HCT116 (cell line): ENCODE measurements around the gene AGPAT2. TPM values are rescaled to one million over a fixed set of nuclear protein-coding genes. Genes with fewer than 3 reads are reported as not detected.

ENCODE experiments used
- ATAC-seq: fragments of 200-7000 bp; cut with Tn5 transposase; 2 replicates; pipeline ENCODE4 v1.9.1; 2020; ENCODE audit warnings: mild to moderate bottlenecking, moderate library complexity
- BruUV-seq: library from RNA; stranded (reverse); fragments of 400-500 nt; replicated peaks from 2 replicates; lab custom pipeline; 2021; lab: Mats Ljungman, UMichigan
- CTCF ChIA-PET: fragments of 300-600 bp; sonication (Branson Sonifier 250); formaldehyde crosslinking; loops from one replicate; lab custom pipeline; 2021; ENCODE audit warnings: antibody characterized with exemption; lab: Charles Lee
- POLR2A ChIA-PET: fragments of 300-600, 350-600 bp; sonication (Branson Sonifier 250); formaldehyde crosslinking; loops from one replicate; lab custom pipeline; 2021; ENCODE audit warnings: antibody characterized with exemption; lab: Charles Lee
- RAD21 ChIA-PET, 2 experiments: fragments of 300-600 bp; sonication (Branson Sonifier 250); formaldehyde crosslinking; loops; one replicate each; lab custom pipeline; 2023; ENCODE audit warnings: low total read pairs in 2 of 2; ENCODE audit not compliant: uncharacterized antibody in 2 of 2, unreplicated experiment in 2 of 2, low non-redundant PET in 1 of 2; lab: Charles Lee
- DNase-seq: peaks from one replicate; pipeline ENCODE4 v3.0.0-alpha.2; 2010; ENCODE audit warnings: low read depth, low spot score
- H2AFZ ChIP-seq: fragments of 200-600 bp; shearing (Covaris generic), sonication (generic); 2 replicates; pipeline ENCODE4 v1.6.1; 2017; ENCODE audit warnings: low read depth, mixed run types, mixed read lengths, antibody characterized with exemption, low read length; ENCODE audit not compliant: poor library complexity, severe bottlenecking
- H3K27ac ChIP-seq: 2 replicates; pipeline ENCODE4 v1.5.1; 2012; ENCODE audit warnings: low read depth, low read length
- H3K27me3 ChIP-seq: fragments of 200-600 bp; sonication (generic); 2 replicates; pipeline ENCODE4 v1.6.1; 2016; ENCODE audit warnings: mixed run types, low read length, mixed read lengths; ENCODE audit not compliant: insufficient read depth
- H3K36me3 ChIP-seq, 2 experiments: fragments of 200-500 bp in 1 of 2; fragments of 200-600 bp in 1 of 2; sonication (Bioruptor generic) in 1 of 2; sonication (generic) in 1 of 2; 2 replicates each; pipeline versions ENCODE4 v1.5.1 to v1.6.1; 2014 to 2016; ENCODE audit warnings: low read length in 2 of 2, inconsistent platforms in 1 of 2, mixed read lengths in 1 of 2, mixed run types in 1 of 2; ENCODE audit not compliant: insufficient read depth in 2 of 2, control insufficient read depth in 1 of 2
- H3K4me1 ChIP-seq, 2 experiments: fragments of 200-600 bp in 1 of 2; sonication (generic) in 1 of 2; 2 replicates each; pipeline versions ENCODE4 v1.5.1 to v1.6.1; 2012 to 2017; ENCODE audit warnings: low read length in 2 of 2, inconsistent platforms in 1 of 2, mild to moderate bottlenecking in 1 of 2, mixed read lengths in 1 of 2, mixed run types in 1 of 2, moderate library complexity in 1 of 2; ENCODE audit not compliant: insufficient read depth in 2 of 2, control insufficient read depth in 1 of 2
- H3K4me2 ChIP-seq: fragments of 200-600 bp; sonication (generic); 2 replicates; pipeline ENCODE4 v1.6.1; 2017; ENCODE audit warnings: mixed run types, low read length, mixed read lengths
- H3K4me3 ChIP-seq, 2 experiments: fragments of 200-600 bp in 1 of 2; sonication (generic) in 1 of 2; replicated peaks in 1 of 2; 2 replicates each; pipeline ENCODE4 v1.5.1; 2011 to 2016; ENCODE audit warnings: low read length in 2 of 2, control low read depth in 1 of 2, low read depth in 1 of 2, mild to moderate bottlenecking in 1 of 2, mixed read lengths in 1 of 2, mixed run types in 1 of 2
- H3K79me2 ChIP-seq: fragments of 200-600 bp; sonication (generic); 2 replicates; pipeline ENCODE4 v1.6.1; 2017; ENCODE audit warnings: mild to moderate bottlenecking, mixed run types, low read length, moderate library complexity, mixed read lengths; ENCODE audit not compliant: insufficient read depth
- H3K9ac ChIP-seq: fragments of 200-600 bp; sonication (generic); 2 replicates; pipeline ENCODE4 v1.6.1; 2016; ENCODE audit warnings: low read length, mixed read lengths
- H3K9me2 ChIP-seq: fragments of 200-600 bp; sonication (generic), shearing (Covaris generic); 2 replicates; pipeline ENCODE4 v1.6.1; 2017; ENCODE audit warnings: mixed run types, mild to moderate bottlenecking, moderate library complexity; ENCODE audit not compliant: insufficient read depth
- H3K9me3 ChIP-seq, 2 experiments: fragments of 200-500 bp in 1 of 2; fragments of 200-600 bp in 1 of 2; sonication (Bioruptor generic) in 1 of 2; sonication (generic) in 1 of 2; 2 replicates each; pipeline ENCODE4 v1.6.1; 2014 to 2017; ENCODE audit warnings: low read length in 2 of 2, mixed read lengths in 2 of 2, inconsistent platforms in 1 of 2, low read depth in 1 of 2, mild to moderate bottlenecking in 1 of 2, mixed run types in 1 of 2, moderate library complexity in 1 of 2; ENCODE audit not compliant: control insufficient read depth in 1 of 2, insufficient read depth in 1 of 2
- H4K20me1 ChIP-seq: fragments of 200-600 bp; sonication (generic), shearing (Covaris generic); 2 replicates; pipeline ENCODE4 v1.6.1; 2017; ENCODE audit warnings: mixed run types, mild to moderate bottlenecking, moderate library complexity; ENCODE audit not compliant: insufficient read depth
- CBX3 ChIP-seq: IDR thresholded peaks from 2 replicates; pipeline ENCODE4 v1.6.1; 2012; ENCODE audit warnings: low read depth
- CEBPB ChIP-seq: IDR thresholded peaks from 2 replicates; pipeline ENCODE4 v1.6.1; 2012; ENCODE audit warnings: low read depth
- EGR1 ChIP-seq: IDR thresholded peaks from 2 replicates; pipeline ENCODE4 v1.6.1; 2012; ENCODE audit warnings: low read depth
- ELF1 ChIP-seq: IDR thresholded peaks from 2 replicates; pipeline ENCODE4 v1.6.1; 2012; ENCODE audit warnings: low read depth, borderline replicate concordance
- FOSL1 ChIP-seq: IDR thresholded peaks from 2 replicates; pipeline ENCODE4 v1.6.1; 2012; ENCODE audit warnings: low read depth
- JUND ChIP-seq: IDR thresholded peaks from 2 replicates; pipeline ENCODE4 v1.6.1; 2012
- POLR2A ChIP-seq: IDR thresholded peaks from 2 replicates; pipeline ENCODE4 v1.7.0; 2011; ENCODE audit warnings: borderline replicate concordance; ENCODE audit not compliant: insufficient read depth, insufficient read length; ENCODE audit errors: extremely low read depth
- POLR2AphosphoS5 ChIP-seq: IDR thresholded peaks from 2 replicates; pipeline ENCODE4 v1.6.1; 2011; ENCODE audit warnings: mild to moderate bottlenecking, low read depth, low read length, moderate library complexity
- RAD21 ChIP-seq: IDR thresholded peaks from 2 replicates; pipeline ENCODE4 v1.6.1; 2012; ENCODE audit warnings: low read depth, mild to moderate bottlenecking
- SP1 ChIP-seq: IDR thresholded peaks from 2 replicates; pipeline ENCODE4 v1.6.1; 2012; ENCODE audit warnings: low read depth
- SRF ChIP-seq: IDR thresholded peaks from 2 replicates; pipeline ENCODE4 v1.6.1; 2012; ENCODE audit warnings: low read depth
- TCF7L2 ChIP-seq: IDR thresholded peaks from 2 replicates; pipeline ENCODE4 v1.7.0; 2011; ENCODE audit warnings: borderline replicate concordance, inconsistent platforms; ENCODE audit not compliant: insufficient read depth, insufficient read length; ENCODE audit errors: extremely low read depth
- YY1 ChIP-seq: IDR thresholded peaks from 2 replicates; pipeline ENCODE4 v1.6.1; 2011; ENCODE audit warnings: low read length, low read depth, moderate library complexity, mild to moderate bottlenecking; ENCODE audit not compliant: insufficient replicate concordance; ENCODE audit errors: extremely low read depth
- ZFX ChIP-seq: fragments of 450-650 bp; IDR thresholded peaks from 2 replicates; pipeline ENCODE4 v1.6.1; 2017
- ZNF274 ChIP-seq: fragments of 200-500 bp; sonication (Bioruptor generic); IDR thresholded peaks from 2 replicates; pipeline ENCODE4 v1.6.1; 2014; ENCODE audit warnings: mild to moderate bottlenecking, low read depth, low read length, inconsistent platforms
- intact Hi-C: fragments of 100-400 bp; cut with micrococcal nuclease; formaldehyde crosslinking; loops from 2 replicates; pipeline ENCODE4 v1.10.0; 2022
- total RNA-seq: library from RNA; stranded (reverse); gene quantifications from one replicate; pipeline ENCODE4 v1.2.1, GENCODE V29; 2021; ENCODE audit not compliant: unreplicated experiment
- TF ChIP-seq, protein P1 (sequence below): IDR thresholded peaks from 2 replicates; pipeline ENCODE4 v1.6.1; 2012
- TF ChIP-seq, protein P2 (sequence below): IDR thresholded peaks from 2 replicates; pipeline ENCODE4 v1.6.1; 2012
- TF ChIP-seq, protein P3 (sequence below), 3 experiments: fragments of 200-600 bp in 1 of 3; sonication (generic) in 1 of 3; IDR thresholded peaks in 2 of 3; conservative IDR thresholded peaks in 1 of 3; 2 replicates each; pipeline ENCODE4 v1.5.1; 2012 to 2017; ENCODE audit warnings: low read depth in 2 of 3, low read length in 2 of 3, antibody characterized with exemption in 1 of 3, borderline replicate concordance in 1 of 3, control low read depth in 1 of 3, mild to moderate bottlenecking in 1 of 3, mixed read lengths in 1 of 3, mixed run types in 1 of 3, moderate library complexity in 1 of 3; ENCODE audit not compliant: insufficient read depth in 1 of 3

The AGPAT2 gene
- total RNA-seq, 1 experiment from 2014 or later, result 86.0 TPM

DNA sequence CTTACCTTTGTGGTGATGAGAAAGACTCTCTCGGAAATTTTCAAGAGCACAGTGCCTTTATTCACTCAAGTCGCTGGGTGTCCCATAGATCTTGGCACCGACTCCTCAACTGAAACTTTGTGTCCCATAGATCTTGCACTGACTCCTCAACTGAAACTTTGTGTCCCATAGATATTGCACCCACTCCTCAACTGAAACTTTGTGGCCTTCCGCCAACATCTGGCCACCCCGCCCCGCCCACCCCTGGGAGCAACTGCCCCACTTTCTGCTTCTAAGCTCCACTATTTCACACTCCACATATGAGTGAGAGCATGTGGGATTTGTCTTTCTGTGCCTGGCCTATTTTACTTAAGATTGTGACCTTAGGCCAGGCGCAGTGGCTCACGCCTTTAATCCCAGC lies 37.2 kb downstream of the AGPAT2 start:
- no peak overlapping the region for H3K9ac ChIP-seq
- BruUV-seq, result no TSS peak
- ATAC-seq, result no peak
- H3K9me2 ChIP-seq, result no peaks in the 10 kb centered on the region
- no peak overlapping the region for H3K27ac ChIP-seq
- no peak overlapping the region for H3K4me2 ChIP-seq
- TF ChIP-seq SRF (no peak), CBX3 (no peak), SP1 (no peak), EGR1 (no peak), ZFX (no peak), ZNF274 (no peak), RAD21 (no peak), POLR2A (no peak), ELF1 (no peak), FOSL1 (no peak), TCF7L2 (no peak), JUND (no peak), CEBPB (no peak)
- TF ChIP-seq, protein P1, sequence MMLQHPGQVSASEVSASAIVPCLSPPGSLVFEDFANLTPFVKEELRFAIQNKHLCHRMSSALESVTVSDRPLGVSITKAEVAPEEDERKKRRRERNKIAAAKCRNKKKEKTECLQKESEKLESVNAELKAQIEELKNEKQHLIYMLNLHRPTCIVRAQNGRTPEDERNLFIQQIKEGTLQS, result no peak
- TF ChIP-seq, protein P2, sequence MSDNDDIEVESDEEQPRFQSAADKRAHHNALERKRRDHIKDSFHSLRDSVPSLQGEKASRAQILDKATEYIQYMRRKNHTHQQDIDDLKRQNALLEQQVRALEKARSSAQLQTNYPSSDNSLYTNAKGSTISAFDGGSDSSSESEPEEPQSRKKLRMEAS, result no peak
- ChIA-PET CTCF (no interaction called here), POLR2A (no interaction called here), RAD21 (no interaction called here)
- no peak for DNase-seq
- H3K36me3 ChIP-seq, result no peaks in the 10 kb centered on the region
- no peaks in the 10 kb centered on the region for H4K20me1 ChIP-seq
- no peaks in the 10 kb centered on the region for H3K79me2 ChIP-seq
- intact Hi-C loops, result no loop called here
- no peaks in the 10 kb centered on the region for H3K27me3 ChIP-seq
- no peaks in the 10 kb centered on the region for H3K9me3 ChIP-seq
- H2AFZ ChIP-seq, result no peak overlapping the region
- peaks cover 0 to 2% of the 10 kb centered on the region in 2 experiments; a peak in 2 of 4 replicates for H3K4me1 ChIP-seq
- no peak overlapping the region for H3K4me3 ChIP-seq

DNA sequence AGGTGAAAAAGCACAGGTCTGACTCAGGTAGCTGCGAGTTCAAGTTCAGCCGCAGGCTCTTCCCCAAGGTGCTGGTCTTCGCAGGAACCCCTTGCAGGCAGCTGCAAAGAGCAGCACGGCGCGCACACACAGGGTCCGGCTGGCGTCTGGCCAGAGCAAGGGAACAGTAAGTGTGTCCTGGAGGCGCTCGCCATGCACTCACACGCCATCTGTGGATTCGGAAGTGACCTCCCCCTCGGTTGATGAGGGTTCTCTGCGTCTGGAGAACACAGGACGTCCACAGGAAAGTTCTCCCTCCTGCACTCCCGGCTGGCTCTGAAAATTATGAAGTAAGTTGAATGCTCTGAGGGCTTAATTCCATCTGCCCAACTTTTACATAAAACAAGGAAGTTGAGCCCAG lies 38.5 kb downstream of the AGPAT2 start:
- Histone ChIP-seq H3K9ac (no peak overlapping the region), H3K27me3 (no peaks in the 10 kb centered on the region), H3K9me2 (no peaks in the 10 kb centered on the region), H3K9me3 (no peaks in the 10 kb centered on the region), H3K36me3 (no peaks in the 10 kb centered on the region), H3K4me3 (no peak overlapping the region), H3K4me2 (no peak overlapping the region), H3K79me2 (no peaks in the 10 kb centered on the region), H4K20me1 (no peaks in the 10 kb centered on the region), H3K4me1 (peaks cover 7 to 14% of the 10 kb centered on the region in 2 experiments), H3K27ac (no peak overlapping the region), H2AFZ (no peak overlapping the region)
- ChIA-PET CTCF (no interaction called here), POLR2A (no interaction called here), RAD21 (no interaction called here)
- ATAC-seq, result no peak
- BruUV-seq, result no TSS peak
- intact Hi-C loops, result no loop called here
- no peak for TF ChIP-seq TCF7L2
- no peak for TF ChIP-seq POLR2A
- TF ChIP-seq, protein P2, result no peak
- no peak for TF ChIP-seq RAD21
- no peak for TF ChIP-seq EGR1
- no peak for TF ChIP-seq JUND
- TF ChIP-seq, protein P3, sequence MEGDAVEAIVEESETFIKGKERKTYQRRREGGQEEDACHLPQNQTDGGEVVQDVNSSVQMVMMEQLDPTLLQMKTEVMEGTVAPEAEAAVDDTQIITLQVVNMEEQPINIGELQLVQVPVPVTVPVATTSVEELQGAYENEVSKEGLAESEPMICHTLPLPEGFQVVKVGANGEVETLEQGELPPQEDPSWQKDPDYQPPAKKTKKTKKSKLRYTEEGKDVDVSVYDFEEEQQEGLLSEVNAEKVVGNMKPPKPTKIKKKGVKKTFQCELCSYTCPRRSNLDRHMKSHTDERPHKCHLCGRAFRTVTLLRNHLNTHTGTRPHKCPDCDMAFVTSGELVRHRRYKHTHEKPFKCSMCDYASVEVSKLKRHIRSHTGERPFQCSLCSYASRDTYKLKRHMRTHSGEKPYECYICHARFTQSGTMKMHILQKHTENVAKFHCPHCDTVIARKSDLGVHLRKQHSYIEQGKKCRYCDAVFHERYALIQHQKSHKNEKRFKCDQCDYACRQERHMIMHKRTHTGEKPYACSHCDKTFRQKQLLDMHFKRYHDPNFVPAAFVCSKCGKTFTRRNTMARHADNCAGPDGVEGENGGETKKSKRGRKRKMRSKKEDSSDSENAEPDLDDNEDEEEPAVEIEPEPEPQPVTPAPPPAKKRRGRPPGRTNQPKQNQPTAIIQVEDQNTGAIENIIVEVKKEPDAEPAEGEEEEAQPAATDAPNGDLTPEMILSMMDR (IDR thresholded peaks at IDR 0.05 in 2 of 3, conservative IDR thresholded peaks at IDR 0.05 in 1 of 3; ENCODE audit: borderline replicate concordance in 1 of 3, insufficient read depth in 1 of 3, low read depth in 2 of 3, low read length in 2 of 3), result no peak
- TF ChIP-seq SP1, result no peak
- TF ChIP-seq YY1, result no peak
- TF ChIP-seq ZNF274, result no peak
- TF ChIP-seq ELF1, result no peak
- TF ChIP-seq POLR2AphosphoS5, result no peak
- no peak for TF ChIP-seq SRF
- no peak for DNase-seq
